Ovary (tissue), 3 donors: ENCODE results near the gene ZBTB44.

Source experiments
- CTCF ChIP-seq, 3 donors: fragments of 450-650 bp in 2 of 3; fragments of 200-600 bp in 1 of 3; IDR thresholded peaks; one replicate each; pipeline versions ENCODE4 v1.5.1 to v1.8.0; 2016 to 2022; ENCODE audit warnings: antibody characterized with exemption in 3 of 3, mild to moderate bottlenecking in 1 of 3
- EP300 ChIP-seq: sonication (generic); formaldehyde crosslinking; IDR thresholded peaks from one replicate; pipeline ENCODE4 v1.6.1; 2017; ENCODE audit warnings: antibody characterized with exemption
- POLR2A ChIP-seq: fragments of 450-650 bp; IDR thresholded peaks from one replicate; pipeline ENCODE4 v1.6.1; 2017; ENCODE audit warnings: antibody characterized with exemption, mild to moderate bottlenecking, moderate library complexity
- donor health status: DM: no; HTN: no; CAD: no.

DNA sequence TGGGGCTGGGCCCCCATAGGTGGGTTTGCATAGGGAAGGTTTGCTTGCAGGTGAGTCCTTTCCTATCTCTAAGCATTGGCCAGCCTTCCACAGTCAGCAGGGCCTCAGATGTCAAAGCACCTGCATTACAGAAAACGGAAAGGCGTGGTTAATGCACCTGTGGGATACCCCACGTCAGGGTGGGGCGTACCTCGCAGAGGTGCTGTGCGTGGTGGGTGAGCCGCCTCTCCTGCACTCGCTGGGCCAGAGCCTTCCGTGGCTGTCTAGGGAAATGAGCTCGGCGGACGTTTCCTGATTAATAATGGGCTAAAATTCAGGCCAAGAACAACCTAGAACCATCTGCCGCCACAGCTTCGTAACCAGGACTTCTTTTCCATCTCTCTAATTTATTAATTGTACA is 122.8 kb downstream of the ZBTB44 start:
- no peak for TF ChIP-seq EP300
- TF ChIP-seq CTCF (IDR thresholded peaks at IDR 0.05): no peak
- no peak for TF ChIP-seq POLR2A
